B cell (primary cell): Measurements from ENCODE around the gene CLECL1. TPM values are rescaled to one million over a fixed set of nuclear protein-coding genes. Genes with fewer than 3 reads are reported as not detected.

Experiments
- ATAC-seq: fragments of 200-7000 bp; cut with Tn5 transposase; one replicate; pipeline ENCODE4 v1.10.0; 2021; ENCODE audit warnings: low read depth, mild to moderate bottlenecking, moderate number of reproducible peaks, moderate library complexity
- CTCF ChIA-PET: fragments of 350-600 bp; sonication (Branson Sonifier 250); formaldehyde crosslinking; loops from one replicate; lab custom pipeline; 2021; ENCODE audit warnings: antibody characterized with exemption, inconsistent platforms; lab: Charles Lee
- POLR2A ChIA-PET: fragments of 350-600 bp; sonication (Branson Sonifier 250); formaldehyde crosslinking; loops from one replicate; lab custom pipeline; 2021; ENCODE audit warnings: antibody characterized with exemption; lab: Charles Lee
- DNase-seq: peaks from one replicate; pipeline ENCODE4 v3.0.0; 2013
- H2AFZ ChIP-seq: 2 replicates; pipeline ENCODE4 v1.6.1; 2012; ENCODE audit warnings: mild to moderate bottlenecking, low read depth, low read length; ENCODE audit not compliant: insufficient read depth, poor library complexity, severe bottlenecking
- H3K27ac ChIP-seq, 2 donors: 1 replicate in 1 of 2; 2 replicates in 1 of 2; pipeline ENCODE4 v1.5.1; 2012 to 2013; ENCODE audit warnings: low read length in 2 of 2, mild to moderate bottlenecking in 2 of 2, moderate library complexity in 1 of 2
- H3K27me3 ChIP-seq, 4 experiments: fragments of 200-600 bp in 1 of 4; sonication (generic) in 1 of 4; replicated peaks in 1 of 4; 1 replicate in 2 of 4; 2 replicates in 2 of 4; pipeline versions ENCODE4 v1.6.1 to v1.7.0; 2013 to 2016; ENCODE audit warnings: low read length in 3 of 4, mild to moderate bottlenecking in 2 of 4, mixed read lengths in 1 of 4, moderate library complexity in 1 of 4; ENCODE audit not compliant: insufficient read depth in 4 of 4, control insufficient read depth in 3 of 4; ENCODE audit errors: control extremely low read depth in 1 of 4
- H3K36me3 ChIP-seq, 2 experiments: replicated peaks in 1 of 2; 1 replicate in 1 of 2; 2 replicates in 1 of 2; pipeline versions ENCODE4 v1.6.1 to v1.7.1; 2013; ENCODE audit warnings: low read length in 1 of 2; ENCODE audit not compliant: insufficient read depth in 2 of 2, control insufficient read depth in 1 of 2; ENCODE audit errors: control extremely low read depth in 1 of 2, extremely low read depth in 1 of 2
- H3K4me1 ChIP-seq, 2 donors: fragments of 200-600 bp in 1 of 2; sonication (generic) in 1 of 2; 1 replicate in 1 of 2; 2 replicates in 1 of 2; pipeline versions ENCODE4 v1.5.1 to v1.6.1; 2013 to 2017; ENCODE audit warnings: low read length in 2 of 2; ENCODE audit not compliant: control insufficient read depth in 2 of 2, insufficient read depth in 2 of 2
- H3K4me2 ChIP-seq: replicated peaks from 2 replicates; pipeline ENCODE3; 2012; ENCODE audit warnings: mild to moderate bottlenecking, low read depth, low read length; ENCODE audit not compliant: poor library complexity, severe bottlenecking
- H3K4me3 ChIP-seq, 5 experiments: fragments of 200-600 bp in 1 of 5; sonication (generic) in 1 of 5; 1 replicate in 3 of 5; 2 replicates in 2 of 5; pipeline versions ENCODE4 v1.5.1 to v1.7.0; 2011 to 2016; ENCODE audit warnings: low read length in 4 of 5, mild to moderate bottlenecking in 4 of 5, low read depth in 2 of 5, control low read depth in 1 of 5, moderate library complexity in 1 of 5; ENCODE audit not compliant: insufficient read depth in 1 of 5; ENCODE audit errors: control extremely low read depth in 1 of 5, extremely low read depth in 1 of 5
- H3K79me2 ChIP-seq: fragments of 200-600 bp; sonication (generic); one replicate; pipeline ENCODE4 v1.6.0; 2016; ENCODE audit warnings: low read length; ENCODE audit not compliant: control insufficient read depth, insufficient read depth
- H3K9ac ChIP-seq: fragments of 200-600 bp; sonication (generic); 2 replicates; pipeline ENCODE4 v1.6.1; 2017; ENCODE audit warnings: mild to moderate bottlenecking, low read length, moderate library complexity
- H3K9me3 ChIP-seq, 3 donors: one replicate each; pipeline versions ENCODE4 v1.6.1 to v1.7.1; 2013; ENCODE audit warnings: low read length in 2 of 3; ENCODE audit not compliant: control insufficient read depth in 2 of 3, insufficient read depth in 1 of 3; ENCODE audit errors: control extremely low read depth in 1 of 3
- H4K20me1 ChIP-seq: 2 replicates; pipeline ENCODE4 v1.6.0; 2012; ENCODE audit warnings: mild to moderate bottlenecking, low read length; ENCODE audit not compliant: insufficient read depth, control insufficient read depth, poor library complexity, severe bottlenecking
- H3K27ac Mint-ChIP-seq: one replicate; pipeline ENCODE4 v1.8.0; 2021; ENCODE audit warnings: mixed read lengths
- H3K27me3 Mint-ChIP-seq: one replicate; pipeline ENCODE4 v1.8.0; 2021; ENCODE audit warnings: mixed read lengths
- H3K4me1 Mint-ChIP-seq: one replicate; pipeline ENCODE4 v1.8.0; 2021; ENCODE audit warnings: mixed read lengths
- H3K4me3 Mint-ChIP-seq: one replicate; pipeline ENCODE4 v1.8.0; 2021; ENCODE audit warnings: mixed read lengths
- H3K9me3 Mint-ChIP-seq: one replicate; pipeline ENCODE4 v1.8.0; 2022; ENCODE audit warnings: mixed read lengths; ENCODE audit not compliant: insufficient read depth
- EZH2 ChIP-seq: IDR thresholded peaks from 2 replicates; pipeline ENCODE4 v1.6.1; 2012; ENCODE audit warnings: borderline replicate concordance, low read depth, mild to moderate bottlenecking, moderate library complexity, low read length; ENCODE audit not compliant: insufficient read depth, poor library complexity, severe bottlenecking
- WGBS: methylation state at CpG from one replicate; pipeline ENCODE4 v1.1.5; 2013; ENCODE audit warnings: missing lambda C conversion rate; ENCODE audit not compliant: insufficient coverage; 5-methylcytosine and 5-hydroxymethylcytosine counted together
- intact Hi-C: fragments of 100-400 bp; cut with micrococcal nuclease; formaldehyde crosslinking; loops from one replicate; pipeline ENCODE4 v1.10.0; 2022
- polyA plus RNA-seq: library from polyadenylated mRNA; depleted of rRNA; stranded (reverse); fragments of >200 nt; gene quantifications from 2 replicates; pipeline ENCODE4 v1.2.3, GENCODE V29; 2012
- total RNA-seq, 2 donors: library from RNA; stranded (reverse); fragments of 120-200 nt in 1 of 2; gene quantifications; 1 replicate in 1 of 2; 2 replicates in 1 of 2; pipeline versions ENCODE4 v1.2.3 to v1.2.4, GENCODE V29; 2013 to 2022
- TF ChIP-seq, protein P1 (sequence below): fragments of 200-600 bp; IDR thresholded peaks from one replicate; pipeline ENCODE4 v1.8.0; 2022; ENCODE audit warnings: antibody characterized with exemption, mild to moderate bottlenecking

CLECL1 gene
- total and polyA plus RNA-seq, 2 donors (not counting 1 experiment from before 2014, with no cell fraction given): 30.7 to 51.4 TPM

DNA sequence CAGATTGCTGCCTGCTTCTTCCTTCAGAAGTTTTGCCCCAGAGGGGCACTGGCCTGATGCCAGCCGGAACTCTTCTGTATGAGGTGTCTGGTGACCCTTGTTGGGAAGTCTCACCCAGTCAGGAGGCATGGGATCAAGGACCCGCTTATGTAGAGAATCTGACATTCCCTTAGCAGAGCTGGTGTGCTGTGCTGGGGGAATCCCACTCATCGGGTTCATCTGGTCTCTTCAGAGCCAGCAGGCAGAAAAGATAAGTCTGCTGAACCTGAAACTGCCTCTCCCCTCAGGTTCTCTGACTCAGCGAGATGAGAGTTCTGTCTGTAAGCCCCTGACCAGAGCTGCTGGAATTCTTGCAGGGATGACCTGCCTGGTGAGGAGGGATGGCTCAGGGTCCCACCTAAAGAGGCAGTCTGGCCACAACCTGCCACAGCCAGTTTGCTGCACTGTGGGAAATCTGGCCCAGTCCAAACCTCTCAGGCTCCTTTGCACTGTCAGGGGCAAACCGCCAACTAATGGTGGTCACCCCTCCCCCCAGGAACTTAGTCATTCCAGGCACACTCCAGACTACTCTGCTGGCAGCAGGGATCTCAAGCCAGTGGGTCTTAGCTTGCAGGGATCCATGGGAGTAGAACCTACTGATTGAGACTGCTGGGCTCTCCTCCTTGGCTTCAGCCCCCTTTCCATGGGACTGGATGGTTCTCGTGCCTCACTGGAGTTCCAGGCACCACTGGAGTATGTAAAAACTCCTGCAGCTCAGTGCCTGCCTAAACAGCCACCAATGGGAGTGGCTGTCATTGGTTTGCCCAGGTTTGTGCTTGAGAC, 59.3 kb downstream of the CLECL1 start:
- Histone ChIP-seq H2AFZ (no peak overlapping the region), H3K9ac (peak overlapping the region; percentile 69), H3K27ac (peak overlapping the region; percentile 28 to 87), H3K36me3 (peaks cover 12 to 29% of the 10 kb centered on the region in 2 experiments), H3K9me3 (peaks cover 0 to 10% (median 2%) of the 10 kb centered on the region in 3 donors), H3K4me1 (peaks cover 60 to 70% of the 10 kb centered on the region in 2 donors), H4K20me1 (peaks cover 5% of the 10 kb centered on the region), H3K4me2 (peak overlapping the region; percentile 73), H3K4me3 (peak overlapping the region in 3 of 5 experiments; percentile 63 to 77 (median 69)), H3K27me3 (no peaks in the 10 kb centered on the region), H3K79me2 (peaks cover 93% of the 10 kb centered on the region)
- 18% methylated on average over 6 of the region's 6 CpGs for WGBS
- CTCF ChIA-PET: interaction anchor here (1.0 to 2.7 kb wide), 9 partner anchors 8 to 76 kb away, joined by 3 to 14 read pairs (median 5); no protein-coding TSS in a partner anchor
- POLR2A ChIA-PET: interaction anchor here (1.0 kb wide), 1 partner anchor 12 kb away, joined by 4 read pairs; no protein-coding TSS in a partner anchor
- peaks cover 77% of the 10 kb centered on the region for H3K4me1 Mint-ChIP-seq
- intact Hi-C loops: loop anchor here (5.0 kb wide), 1 partner anchor 34 kb away; no protein-coding TSS in a partner anchor
- peak; percentile 56 for DNase-seq
- H3K27me3 Mint-ChIP-seq: no peaks in the 10 kb centered on the region
- H3K9me3 Mint-ChIP-seq: no peaks in the 10 kb centered on the region
- H3K4me3 Mint-ChIP-seq: peak overlapping the region; percentile 91
- no peak for TF ChIP-seq EZH2
- TF ChIP-seq, protein P1, sequence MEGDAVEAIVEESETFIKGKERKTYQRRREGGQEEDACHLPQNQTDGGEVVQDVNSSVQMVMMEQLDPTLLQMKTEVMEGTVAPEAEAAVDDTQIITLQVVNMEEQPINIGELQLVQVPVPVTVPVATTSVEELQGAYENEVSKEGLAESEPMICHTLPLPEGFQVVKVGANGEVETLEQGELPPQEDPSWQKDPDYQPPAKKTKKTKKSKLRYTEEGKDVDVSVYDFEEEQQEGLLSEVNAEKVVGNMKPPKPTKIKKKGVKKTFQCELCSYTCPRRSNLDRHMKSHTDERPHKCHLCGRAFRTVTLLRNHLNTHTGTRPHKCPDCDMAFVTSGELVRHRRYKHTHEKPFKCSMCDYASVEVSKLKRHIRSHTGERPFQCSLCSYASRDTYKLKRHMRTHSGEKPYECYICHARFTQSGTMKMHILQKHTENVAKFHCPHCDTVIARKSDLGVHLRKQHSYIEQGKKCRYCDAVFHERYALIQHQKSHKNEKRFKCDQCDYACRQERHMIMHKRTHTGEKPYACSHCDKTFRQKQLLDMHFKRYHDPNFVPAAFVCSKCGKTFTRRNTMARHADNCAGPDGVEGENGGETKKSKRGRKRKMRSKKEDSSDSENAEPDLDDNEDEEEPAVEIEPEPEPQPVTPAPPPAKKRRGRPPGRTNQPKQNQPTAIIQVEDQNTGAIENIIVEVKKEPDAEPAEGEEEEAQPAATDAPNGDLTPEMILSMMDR: no peak
- ATAC-seq: peak; percentile 32
- H3K27ac Mint-ChIP-seq: peak overlapping the region; percentile 86

Other genes starting within 250 kb of the CLECL1 start
- not detected in 2 replicates for gene KLRB1, start 125.2 kb downstream of the CLECL1 start, total RNA-seq
- 0.12 and 0.53 TPM in 2 replicates for gene KLRB1, start 125.2 kb downstream of the CLECL1 start, polyA plus RNA-seq
- 407 and 426 TPM in 2 replicates for gene CLEC2D, start 63.4 kb downstream of the CLECL1 start, total RNA-seq
- gene CLEC2D, start 63.4 kb downstream of the CLECL1 start, polyA plus RNA-seq: 146 and 158 TPM in 2 replicates
- gene CD69, start 27.8 kb upstream of the CLECL1 start, total RNA-seq: 44.8 and 45.1 TPM in 2 replicates
- 997 and 1,149 TPM in 2 replicates for gene CD69, start 27.8 kb upstream of the CLECL1 start, polyA plus RNA-seq
- gene KLRF1, start 94.4 kb upstream of the CLECL1 start, total RNA-seq: 1.2 and 1.7 TPM in 2 replicates
- gene KLRF1, start 94.4 kb upstream of the CLECL1 start, polyA plus RNA-seq: 1.0 and 2.0 TPM in 2 replicates
- gene CLEC2B, start 136.3 kb upstream of the CLECL1 start, total RNA-seq: 30.5 and 31.6 TPM in 2 replicates
- gene CLEC2B, start 136.3 kb upstream of the CLECL1 start, polyA plus RNA-seq: 58.2 and 86.6 TPM in 2 replicates
- gene KLRF2, start 148.4 kb upstream of the CLECL1 start, total RNA-seq: not detected in 2 replicates
- 0.36 TPM in 1 of 2 replicates, not detected in the other for gene KLRF2, start 148.4 kb upstream of the CLECL1 start, polyA plus RNA-seq
- gene CLEC2A, start 199.3 kb upstream of the CLECL1 start, total RNA-seq: not detected in 2 replicates
- gene CLEC2A, start 199.3 kb upstream of the CLECL1 start, polyA plus RNA-seq: not detected in 2 replicates
- gene CLEC12A, start 238.3 kb upstream of the CLECL1 start, total RNA-seq: not detected in 2 replicates
- gene CLEC12A, start 238.3 kb upstream of the CLECL1 start, polyA plus RNA-seq: 0.76 and 1.0 TPM in 2 replicates